A549 (cell line): Measurements from ENCODE around the gene SNX10. TPM values are rescaled to one million over a fixed set of nuclear protein-coding genes. Genes with fewer than 3 reads are reported as not detected.

ENCODE experiments used
- ATAC-seq, 2 experiments: fragments of 200-7000 bp in 1 of 2; fragments of >200 bp in 1 of 2; cut with Nextera tagmentation in 1 of 2; cut with Tn5 transposase in 1 of 2; 3 replicates each; pipeline versions ENCODE4 v1.8.0 to v1.9.1; 2018 to 2020; ENCODE audit warnings: mild to moderate bottlenecking in 1 of 2, moderate library complexity in 1 of 2
- CTCF ChIA-PET: fragments of 300-600 bp; sonication (Branson Sonifier 250); formaldehyde crosslinking; extraction: SDS; loops from one replicate; lab custom pipeline; 2021; ENCODE audit warnings: antibody characterized with exemption, inconsistent platforms; lab: Yijun Ruan, JAX
- POLR2A ChIA-PET: fragments of 350-600 bp; formaldehyde crosslinking; extraction: SDS; loops from one replicate; lab custom pipeline; 2021; ENCODE audit warnings: antibody characterized with exemption, inconsistent platforms; lab: Yijun Ruan, JAX
- DNase-seq, 2 experiments: peaks; one replicate each; pipeline versions ENCODE4 v3.0.0 to v3.0.0-alpha.2; 2011 to 2016; ENCODE audit warnings: low read depth in 1 of 2, low spot score in 1 of 2
- FAIRE-seq: peaks from 2 replicates; lab custom pipeline; 2011; peaks lifted over from hg19 to GRCh38; lab: Jason Lieb, UNC
- H3K27ac ChIP-seq, 2 experiments: fragments of >200 bp; sonication (Bioruptor Twin); formaldehyde crosslinking; 3 replicates each; pipeline ENCODE4 v1.5.1; 2016 to 2017
- H3K4me1 ChIP-seq: fragments of >200 bp; sonication (Bioruptor Twin); formaldehyde crosslinking; 3 replicates; pipeline ENCODE4 v1.6.1; 2016
- H3K4me2 ChIP-seq: fragments of >200 bp; sonication (Bioruptor Twin); formaldehyde crosslinking; 3 replicates; pipeline ENCODE4 v1.6.1; 2016
- H3K4me3 ChIP-seq: fragments of >200 bp; sonication (Bioruptor Twin); formaldehyde crosslinking; 3 replicates; pipeline ENCODE4 v1.5.1; 2016
- H3K9me3 ChIP-seq: fragments of >200 bp; sonication (Bioruptor Twin); formaldehyde crosslinking; 3 replicates; pipeline ENCODE4 v1.6.1; 2016
- BCL3 ChIP-seq: fragments of >200 bp; sonication (Bioruptor Twin); formaldehyde crosslinking; IDR thresholded peaks from 3 replicates; pipeline ENCODE4 v1.6.1; 2016
- E2F6 ChIP-seq: IDR thresholded peaks from 2 replicates; pipeline ENCODE4 v1.6.1; 2012; ENCODE audit warnings: low read depth, borderline replicate concordance
- ZNF302 ChIP-seq: fragments of 250-450 bp; sonication (Bioruptor Pico); IDR thresholded peaks from 2 replicates; pipeline ENCODE4 v1.9.0; 2021; ENCODE audit warnings: inconsistent platforms, mild to moderate bottlenecking, moderate library complexity
- ZSCAN20 ChIP-seq: fragments of 250-450 bp; sonication (Bioruptor Pico); IDR thresholded peaks from 2 replicates; pipeline ENCODE4 v1.8.0; 2022; ENCODE audit warnings: mild to moderate bottlenecking, moderate library complexity
- WGBS: methylation state at CpG from one replicate; pipeline ENCODE4 v1.1.6; 2017; ENCODE audit errors: missing lambda C conversion rate; 5-methylcytosine and 5-hydroxymethylcytosine counted together
- polyA plus RNA-seq, 4 experiments: library from polyadenylated mRNA; depleted of rRNA in 3 of 4; stranded (reverse); fragments of >200 nt; fragmentation: RNase III in 1 of 4; extraction: RNeasy Plus Mini Kit Qiagen cat#74134 plus additional on column Dnase treatment in 1 of 4; gene quantifications; 2 replicates in 3 of 4; 3 replicates in 1 of 4; pipeline ENCODE4 v1.2.3, GENCODE V29; 2011 to 2017
- TF ChIP-seq, protein P1 (sequence below): fragments of 450-650 bp; IDR thresholded peaks from 2 replicates; pipeline ENCODE4 v1.6.1; 2014; ENCODE audit warnings: antibody characterized with exemption

Gene SNX10
- polyA plus RNA-seq, 2 of the 4 experiments (the other 2 are of a cell fraction): 4.5 to 12.6 TPM

DNA sequence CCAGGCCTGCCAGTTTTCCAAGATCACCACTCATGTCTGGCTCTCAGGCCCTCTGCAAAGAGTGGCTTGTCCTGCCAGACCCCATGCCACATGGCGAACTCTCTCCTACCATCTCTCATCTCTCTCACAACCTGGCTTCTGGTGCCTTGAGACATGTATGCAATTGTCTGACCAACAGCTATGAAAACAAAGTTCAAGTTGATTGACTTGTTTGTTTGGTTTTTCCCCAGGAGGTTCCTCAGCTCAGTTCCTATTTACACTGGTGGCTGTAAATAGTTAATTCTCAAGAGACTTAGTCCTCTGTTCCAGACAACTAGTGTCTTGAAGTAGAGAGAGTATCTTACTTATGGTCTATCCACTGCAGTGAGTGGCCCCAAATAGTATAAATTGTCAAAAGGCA is 131.8 kb downstream of the SNX10 start:
- TF ChIP-seq ZNF302 (no peak), ZSCAN20 (no peak), BCL3 (no peak), E2F6 (no peak)
- TF ChIP-seq, protein P1, sequence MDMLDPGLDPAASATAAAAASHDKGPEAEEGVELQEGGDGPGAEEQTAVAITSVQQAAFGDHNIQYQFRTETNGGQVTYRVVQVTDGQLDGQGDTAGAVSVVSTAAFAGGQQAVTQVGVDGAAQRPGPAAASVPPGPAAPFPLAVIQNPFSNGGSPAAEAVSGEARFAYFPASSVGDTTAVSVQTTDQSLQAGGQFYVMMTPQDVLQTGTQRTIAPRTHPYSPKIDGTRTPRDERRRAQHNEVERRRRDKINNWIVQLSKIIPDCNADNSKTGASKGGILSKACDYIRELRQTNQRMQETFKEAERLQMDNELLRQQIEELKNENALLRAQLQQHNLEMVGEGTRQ: no peak
- ChIA-PET POLR2A (no interaction called here), CTCF (no interaction called here)
- WGBS: 50% methylated on average over 1 of the region's 1 CpG
- H3K4me2 ChIP-seq: no peak overlapping the region
- ATAC-seq (no peak), FAIRE-seq (no peak), DNase-seq (no peak)
- no peak overlapping the region for H3K27ac ChIP-seq
- H3K4me1 ChIP-seq: no peaks in the 10 kb centered on the region
- H3K9me3 ChIP-seq: no peaks in the 10 kb centered on the region
- H3K4me3 ChIP-seq: no peak overlapping the region

Other genes with a start within 250 kb of the SNX10 start
- 9.6 and 11.4 TPM in 2 replicates for gene NFE2L3, start 139.7 kb upstream of the SNX10 start, polyA plus RNA-seq (2011; rRNA removed)
- 4.9 to 10.0 TPM (median 6.7 TPM) in 3 replicates for gene NFE2L3, start 139.7 kb upstream of the SNX10 start, polyA plus RNA-seq (2017; fragmentation: RNase III; extraction: RNeasy Plus Mini Kit Qiagen cat#74134 plus additional on column Dnase treatment)
- gene HNRNPA2B1, start 91.1 kb upstream of the SNX10 start, polyA plus RNA-seq (2011; rRNA removed): 595 and 1,070 TPM in 2 replicates
- gene HNRNPA2B1, start 91.1 kb upstream of the SNX10 start, polyA plus RNA-seq (2017; fragmentation: RNase III; extraction: RNeasy Plus Mini Kit Qiagen cat#74134 plus additional on column Dnase treatment): 2,246 to 2,255 TPM (median 2,251 TPM) in 3 replicates
- gene CBX3, start 90.1 kb upstream of the SNX10 start, polyA plus RNA-seq (2011; rRNA removed): 177 and 275 TPM in 2 replicates
- 286 to 298 TPM (median 288 TPM) in 3 replicates for gene CBX3, start 90.1 kb upstream of the SNX10 start, polyA plus RNA-seq (2017; fragmentation: RNase III; extraction: RNeasy Plus Mini Kit Qiagen cat#74134 plus additional on column Dnase treatment)